Measurements from ENCODE around the gene APOL4. TPM values are rescaled to one million over a fixed set of nuclear protein-coding genes. Genes with fewer than 3 reads are reported as not detected.
"Not testable (repeated sequence)": the region's sequence is repeated elsewhere in the genome, so short reads cannot be mapped to it uniquely, and the experiment has no call there.

The APOL4 gene
- total RNA-seq, 1 donor from 2014 or later, result not detected

DNA sequence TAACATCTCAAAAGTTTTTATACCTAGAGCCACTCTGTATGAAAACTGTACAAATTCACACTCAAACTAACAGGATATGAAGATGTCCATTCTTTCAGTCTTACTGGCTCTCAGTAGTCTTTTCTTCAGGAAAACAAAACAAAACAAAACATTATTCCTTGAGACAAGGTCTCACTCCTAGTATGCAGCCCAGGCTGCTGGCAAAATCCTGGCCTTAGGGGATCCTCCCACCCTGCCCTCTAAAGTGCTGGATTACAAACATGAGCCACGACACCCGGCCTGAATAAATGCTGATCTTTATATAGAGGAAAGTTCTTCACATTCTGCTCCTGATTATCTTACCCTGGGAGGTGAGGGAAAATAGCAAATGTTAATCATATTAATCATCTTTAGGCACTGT, 32.6 kb upstream of the APOL4 start:
- DNase-seq (ENCODE audit: low read depth) (no peak), FAIRE-seq (no peak)
- H3K27ac Mint-ChIP-seq (ENCODE audit: unreplicated experiment), result no peak overlapping the region
- peaks cover 42% of the 10 kb centered on the region for H3K4me1 Mint-ChIP-seq (ENCODE audit: low read depth, unreplicated experiment)
- no peaks in the 10 kb centered on the region for H3K27me3 Mint-ChIP-seq (ENCODE audit: low read depth, unreplicated experiment)
- TF ChIP-seq EZH2 (IDR thresholded peaks at IDR 0.05; ENCODE audit: insufficient read depth, low read length), result no peak
- no peak overlapping the region for H3K9ac ChIP-seq (ENCODE audit: low read length)
- H3K4me2 ChIP-seq (ENCODE audit: low read length), result no peak overlapping the region
- no peaks in the 10 kb centered on the region for H3K36me3 ChIP-seq (ENCODE audit: insufficient read depth, low read length)
- peaks cover 2% of the 10 kb centered on the region for H3K9me3 Mint-ChIP-seq (ENCODE audit: unreplicated experiment)
- peak overlapping the region; percentile 29 for H3K4me3 Mint-ChIP-seq (ENCODE audit: unreplicated experiment)
- H3K79me2 ChIP-seq (ENCODE audit: insufficient read depth, low read length), result peaks cover 28% of the 10 kb centered on the region
- H4K20me1 ChIP-seq (ENCODE audit: insufficient read depth, low read length), result peaks cover 34% of the 10 kb centered on the region
- peaks cover 53% of the 10 kb centered on the region for H3K36me3 Mint-ChIP-seq (ENCODE audit: low read depth, unreplicated experiment)
- H3K9me3 ChIP-seq (ENCODE audit: insufficient read depth, low read depth, low read length), result no peaks in the 10 kb centered on the region
- no peak overlapping the region for H3K4me3 ChIP-seq (ENCODE audit: insufficient read depth, low read depth, low read length)
- H3K27me3 ChIP-seq (ENCODE audit: insufficient read depth, low read length), result no peaks in the 10 kb centered on the region
- no peak overlapping the region for H3K27ac ChIP-seq (ENCODE audit: low read depth, low read length)
- H3K4me1 ChIP-seq (ENCODE audit: insufficient read depth, low read length), result peaks cover 22% of the 10 kb centered on the region
- no peak overlapping the region for H2AFZ ChIP-seq (ENCODE audit: low read depth, low read length)

DNA sequence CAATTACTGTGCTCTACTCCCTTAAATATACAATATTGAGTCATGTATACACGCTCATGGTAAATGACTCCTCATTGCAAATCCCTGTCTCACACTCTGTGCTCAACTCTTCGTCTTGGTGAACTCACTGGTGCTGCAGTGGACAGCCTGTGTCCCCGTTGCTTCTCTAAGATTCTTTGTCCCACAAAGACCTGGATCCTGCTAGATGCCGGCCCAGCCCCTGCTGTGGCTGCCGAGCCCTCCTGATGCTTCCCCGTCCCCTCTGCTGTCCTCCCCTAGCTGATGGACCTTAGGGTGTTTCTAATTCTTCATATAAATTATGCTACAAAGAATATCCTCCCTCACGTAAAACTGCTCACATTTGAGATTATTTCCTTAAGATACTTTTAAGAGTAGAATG, 32.2 kb upstream of the APOL4 start:
- peaks cover 40% of the 10 kb centered on the region for H3K4me1 Mint-ChIP-seq (ENCODE audit: low read depth, unreplicated experiment)

DNA sequence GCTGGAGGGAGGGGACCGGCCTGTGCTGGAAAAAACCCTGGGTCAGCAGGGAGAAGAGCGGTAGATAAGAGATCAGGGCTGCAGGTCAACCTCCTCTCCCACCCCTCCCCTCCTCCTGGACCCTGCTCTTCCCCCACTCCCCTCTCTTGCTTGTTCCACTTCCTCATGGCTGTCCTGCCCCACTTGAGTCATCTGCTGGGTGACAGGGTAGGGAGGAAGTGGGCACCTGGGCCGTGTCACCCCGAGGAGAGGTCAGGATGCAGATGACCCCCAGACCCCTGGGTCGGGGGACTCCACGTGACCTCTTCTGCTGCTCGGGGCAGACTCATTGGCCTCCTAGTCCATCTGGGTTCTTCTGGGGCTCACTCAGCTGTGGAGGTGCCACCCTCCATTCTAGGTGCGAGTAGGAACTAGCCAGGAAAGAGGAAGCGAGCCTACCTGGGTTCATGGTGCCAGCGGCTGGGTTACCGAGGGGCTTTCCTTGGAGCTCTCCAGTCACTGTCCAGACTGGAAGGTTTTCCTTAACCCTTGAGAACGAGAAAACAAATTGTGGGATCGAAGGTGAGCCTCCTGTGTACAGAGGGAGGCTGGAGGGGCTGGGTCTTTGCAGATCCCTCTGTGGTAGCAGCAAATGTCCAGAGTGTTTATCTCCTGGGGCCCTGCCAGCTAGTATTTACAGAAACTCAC, 31.2 kb upstream of the APOL4 start:
- Histone ChIP-seq H3K27ac (ENCODE audit: low read depth, low read length) (no peak overlapping the region), H3K9me3 (ENCODE audit: insufficient read depth, low read depth, low read length) (no peaks in the 10 kb centered on the region), H4K20me1 (ENCODE audit: insufficient read depth, low read length) (peaks cover 32% of the 10 kb centered on the region), H3K9ac (ENCODE audit: low read length) (no peak overlapping the region), H3K4me3 (ENCODE audit: insufficient read depth, low read depth, low read length) (no peak overlapping the region), H3K4me2 (ENCODE audit: low read length) (no peak overlapping the region), H3K36me3 (ENCODE audit: insufficient read depth, low read length) (peaks cover 3% of the 10 kb centered on the region), H2AFZ (ENCODE audit: low read depth, low read length) (no peak overlapping the region), H3K27me3 (ENCODE audit: insufficient read depth, low read length) (no peaks in the 10 kb centered on the region), H3K4me1 (ENCODE audit: insufficient read depth, low read length) (peaks cover 11% of the 10 kb centered on the region), H3K79me2 (ENCODE audit: insufficient read depth, low read length) (peaks cover 19% of the 10 kb centered on the region)
- TF ChIP-seq EZH2 (IDR thresholded peaks at IDR 0.05; ENCODE audit: insufficient read depth, low read length), result no peak
- TF ChIP-seq, protein P1, sequence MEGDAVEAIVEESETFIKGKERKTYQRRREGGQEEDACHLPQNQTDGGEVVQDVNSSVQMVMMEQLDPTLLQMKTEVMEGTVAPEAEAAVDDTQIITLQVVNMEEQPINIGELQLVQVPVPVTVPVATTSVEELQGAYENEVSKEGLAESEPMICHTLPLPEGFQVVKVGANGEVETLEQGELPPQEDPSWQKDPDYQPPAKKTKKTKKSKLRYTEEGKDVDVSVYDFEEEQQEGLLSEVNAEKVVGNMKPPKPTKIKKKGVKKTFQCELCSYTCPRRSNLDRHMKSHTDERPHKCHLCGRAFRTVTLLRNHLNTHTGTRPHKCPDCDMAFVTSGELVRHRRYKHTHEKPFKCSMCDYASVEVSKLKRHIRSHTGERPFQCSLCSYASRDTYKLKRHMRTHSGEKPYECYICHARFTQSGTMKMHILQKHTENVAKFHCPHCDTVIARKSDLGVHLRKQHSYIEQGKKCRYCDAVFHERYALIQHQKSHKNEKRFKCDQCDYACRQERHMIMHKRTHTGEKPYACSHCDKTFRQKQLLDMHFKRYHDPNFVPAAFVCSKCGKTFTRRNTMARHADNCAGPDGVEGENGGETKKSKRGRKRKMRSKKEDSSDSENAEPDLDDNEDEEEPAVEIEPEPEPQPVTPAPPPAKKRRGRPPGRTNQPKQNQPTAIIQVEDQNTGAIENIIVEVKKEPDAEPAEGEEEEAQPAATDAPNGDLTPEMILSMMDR (IDR thresholded peaks at IDR 0.05; ENCODE audit: insufficient read depth, low read depth, low read length), result no peak
- Mint-ChIP-seq H3K9me3 (ENCODE audit: unreplicated experiment) (peaks cover 2% of the 10 kb centered on the region), H3K27me3 (ENCODE audit: low read depth, unreplicated experiment) (no peaks in the 10 kb centered on the region), H3K4me1 (ENCODE audit: low read depth, unreplicated experiment) (peaks cover 34% of the 10 kb centered on the region), H3K4me3 (ENCODE audit: unreplicated experiment) (no peak overlapping the region), H3K27ac (ENCODE audit: unreplicated experiment) (no peak overlapping the region), H3K36me3 (ENCODE audit: low read depth, unreplicated experiment) (peaks cover 63% of the 10 kb centered on the region)
- no peak for FAIRE-seq
- no peak for DNase-seq (ENCODE audit: low read depth)

More for the DNA sequence above, 32.2 kb upstream of the APOL4 start:
- DNase-seq (ENCODE audit: low read depth) (no peak), FAIRE-seq (no peak)
- Histone ChIP-seq H2AFZ (ENCODE audit: low read depth, low read length) (no peak overlapping the region), H3K36me3 (ENCODE audit: insufficient read depth, low read length) (no peaks in the 10 kb centered on the region), H3K9me3 (ENCODE audit: insufficient read depth, low read depth, low read length) (no peaks in the 10 kb centered on the region), H3K4me2 (ENCODE audit: low read length) (no peak overlapping the region), H3K9ac (ENCODE audit: low read length) (no peak overlapping the region), H3K4me1 (ENCODE audit: insufficient read depth, low read length) (peaks cover 20% of the 10 kb centered on the region), H3K79me2 (ENCODE audit: insufficient read depth, low read length) (peaks cover 27% of the 10 kb centered on the region), H4K20me1 (ENCODE audit: insufficient read depth, low read length) (peaks cover 34% of the 10 kb centered on the region), H3K27ac (ENCODE audit: low read depth, low read length) (no peak overlapping the region), H3K27me3 (ENCODE audit: insufficient read depth, low read length) (no peaks in the 10 kb centered on the region), H3K4me3 (ENCODE audit: insufficient read depth, low read depth, low read length) (no peak overlapping the region)
- H3K36me3 Mint-ChIP-seq (ENCODE audit: low read depth, unreplicated experiment), result peaks cover 57% of the 10 kb centered on the region
- no peaks in the 10 kb centered on the region for H3K27me3 Mint-ChIP-seq (ENCODE audit: low read depth, unreplicated experiment)
- H3K9me3 Mint-ChIP-seq (ENCODE audit: unreplicated experiment), result peaks cover 2% of the 10 kb centered on the region
- TF ChIP-seq, protein P1 (IDR thresholded peaks at IDR 0.05; ENCODE audit: insufficient read depth, low read depth, low read length), result no peak
- no peak for TF ChIP-seq EZH2 (IDR thresholded peaks at IDR 0.05; ENCODE audit: insufficient read depth, low read length)
- H3K27ac Mint-ChIP-seq (ENCODE audit: unreplicated experiment), result peak overlapping the region; percentile 26
- H3K4me3 Mint-ChIP-seq (ENCODE audit: unreplicated experiment), result no peak overlapping the region

DNA sequence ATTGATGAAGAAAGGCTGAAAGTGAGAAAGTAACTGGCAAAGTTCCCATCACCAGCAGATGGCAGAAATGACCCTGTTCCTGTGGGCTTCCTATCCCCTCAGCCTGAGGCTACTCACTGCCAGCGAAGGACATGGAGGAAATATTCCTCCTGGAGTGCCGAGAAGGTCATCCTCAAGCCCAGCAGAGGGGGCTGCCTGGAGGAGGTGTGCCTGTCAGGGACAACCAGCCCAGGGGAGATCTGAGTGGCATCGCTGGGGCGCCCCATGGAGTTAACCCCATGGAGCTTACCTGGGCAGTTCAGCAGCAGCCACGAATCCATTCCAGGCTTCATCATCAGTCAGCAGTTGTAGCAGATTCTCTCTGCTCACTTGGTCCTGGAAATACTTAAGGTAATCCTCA, 29.4 kb upstream of the APOL4 start:
- not testable (repeated sequence) for H3K4me1 ChIP-seq (ENCODE audit: insufficient read depth, low read length); H3K27me3 Mint-ChIP-seq (ENCODE audit: low read depth, unreplicated experiment); H3K27ac ChIP-seq (ENCODE audit: low read depth, low read length); H3K36me3 ChIP-seq (ENCODE audit: insufficient read depth, low read length); H3K9ac ChIP-seq (ENCODE audit: low read length); H3K27ac Mint-ChIP-seq (ENCODE audit: unreplicated experiment); FAIRE-seq; DNase-seq (ENCODE audit: low read depth); H3K4me3 ChIP-seq (ENCODE audit: insufficient read depth, low read depth, low read length); H3K9me3 Mint-ChIP-seq (ENCODE audit: unreplicated experiment); H3K27me3 ChIP-seq (ENCODE audit: insufficient read depth, low read length); H3K4me3 Mint-ChIP-seq (ENCODE audit: unreplicated experiment); H3K79me2 ChIP-seq (ENCODE audit: insufficient read depth, low read length); H3K4me2 ChIP-seq (ENCODE audit: low read length); H3K9me3 ChIP-seq (ENCODE audit: insufficient read depth, low read depth, low read length); H2AFZ ChIP-seq (ENCODE audit: low read depth, low read length)
- Mint-ChIP-seq H3K36me3 (ENCODE audit: low read depth, unreplicated experiment) (peaks cover 68% of the 10 kb centered on the region), H3K4me1 (ENCODE audit: low read depth, unreplicated experiment) (peaks cover 17% of the 10 kb centered on the region)
- peaks cover 21% of the 10 kb centered on the region for H4K20me1 ChIP-seq (ENCODE audit: insufficient read depth, low read length)

Measured in astrocyte (in vitro differentiated cells and primary cell).